Psoas muscle (tissue), 8 donors: ENCODE results near the gene POLR3A. TPM values are rescaled to one million over a fixed set of nuclear protein-coding genes. Genes with fewer than 3 reads are reported as not detected.

Experiments used
- ATAC-seq, 4 donors: fragments of 200-7000 bp; cut with Tn5 transposase; one replicate each; pipeline ENCODE4 v1.9.1; 2020; ENCODE audit warnings: moderate library complexity in 3 of 4, mild to moderate bottlenecking in 2 of 4
- DNase-seq, 2 donors: peaks; one replicate each; pipeline ENCODE4 v3.0.0-alpha.2; 2020
- H3K27ac ChIP-seq: fragments of 200-600 bp; one replicate; pipeline ENCODE4 v1.8.0; 2022
- H3K27me3 ChIP-seq, 3 donors: fragments of 200-600 bp in 1 of 3; one replicate each; pipeline versions ENCODE4 v1.6.1 to v1.8.0; 2013 to 2022; ENCODE audit warnings: low read length in 2 of 3, mild to moderate bottlenecking in 2 of 3, moderate library complexity in 1 of 3; ENCODE audit not compliant: insufficient read depth in 3 of 3
- H3K36me3 ChIP-seq, 2 donors: fragments of 200-600 bp in 1 of 2; one replicate each; pipeline versions ENCODE4 v1.6.1 to v1.8.0; 2013 to 2022; ENCODE audit warnings: low read depth in 1 of 2, mild to moderate bottlenecking in 1 of 2, moderate library complexity in 1 of 2; ENCODE audit not compliant: insufficient read depth in 1 of 2
- H3K4me1 ChIP-seq: fragments of 200-600 bp; one replicate; pipeline ENCODE4 v1.8.0; 2022
- H3K4me3 ChIP-seq: fragments of 200-600 bp; one replicate; pipeline ENCODE4 v1.8.0; 2022; ENCODE audit warnings: mild to moderate bottlenecking
- H3K9me3 ChIP-seq: fragments of 200-600 bp; one replicate; pipeline ENCODE4 v1.8.0; 2022
- WGBS, 3 donors: extraction: QIAGEN DNeasy Blood & Tissue Kit; methylation state at CpG; one replicate each; pipeline versions ENCODE4 v1.1.6 to v1.1.7; 2013; 5-methylcytosine and 5-hydroxymethylcytosine counted together
- intact Hi-C, 2 donors: fragments of 100-400 bp; cut with DNase I; formaldehyde crosslinking; loops; one replicate each; pipeline versions ENCODE4 v1.11.0 to v1.14.2; 2022
- polyA plus RNA-seq, 3 donors: library from polyadenylated mRNA; stranded (reverse); fragments of 200-250 nt; gene quantifications; one replicate each; pipeline ENCODE4 v1.2.3, GENCODE V29; 2013
- total RNA-seq, 4 donors: library from RNA; stranded (reverse); fragmentation: NEBNext Ultra II Directional in 2 of 4; extraction: Animal tissue kit (Norgen Biotek cat#: 25700) in 2 of 4; gene quantifications; one replicate each; pipeline versions ENCODE4 v1.2.1 to v1.2.4, GENCODE V29; 2021 to 2023
- TF ChIP-seq, protein P1 (sequence below): fragments of 200-600 bp; IDR thresholded peaks from one replicate; pipeline ENCODE4 v1.8.0; 2022; ENCODE audit warnings: antibody characterized with exemption
- donor health status: healthy with polysubstance abuse.
- donor health status: DM: no; HTN: no; CAD: no; lungs with moderate emphysema.
- donor health status: Bipolar disorder and iron deficiency.
- donor health status: healthy.
- donor health status: DM: yes; HTN: yes; CAD: no.
- donor health status: DM: no; HTN: no; CAD: no.
- donor health status: DM: no; HTN: no; CAD: no.
- donor health status: DM: yes; HTN: yes; CAD: no.

Gene POLR3A
- total and polyA plus RNA-seq, 7 donors: 5.2 to 16.5 (median 12.6) TPM

DNA sequence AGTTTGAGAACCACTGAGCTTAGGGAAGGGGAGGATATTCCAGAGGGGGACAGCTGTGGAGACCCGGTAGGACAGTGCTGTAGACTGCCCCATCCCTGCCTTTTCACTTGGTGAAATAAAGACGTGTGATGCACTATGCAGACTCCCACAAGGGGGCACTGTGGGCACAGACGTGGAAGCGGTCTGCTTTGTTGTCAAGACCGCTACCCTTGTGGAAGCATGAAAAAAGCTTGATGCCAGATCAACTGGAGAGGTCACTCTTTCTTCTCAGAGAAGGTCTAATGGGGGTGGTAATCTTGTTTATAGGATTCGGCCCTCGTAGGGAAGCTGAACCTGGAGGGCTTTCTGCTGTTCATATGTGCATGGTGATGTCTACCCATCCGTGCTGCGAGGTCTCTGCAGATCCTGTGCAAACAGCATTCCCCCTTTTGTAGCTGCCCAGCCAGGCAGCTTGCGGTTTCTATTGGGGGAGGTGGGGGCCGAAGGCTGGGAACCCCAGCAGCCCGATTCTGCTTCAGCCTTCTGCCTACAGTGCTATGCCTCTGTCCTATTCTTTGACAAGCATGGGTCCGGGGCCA is 18.1 kb upstream of the POLR3A start:
- 25 to 31% (median 26%) methylated on average over 13 of the region's 13 CpGs for WGBS, 3 donors
- DNase-seq: peak; percentile 87 to 92
- Histone ChIP-seq H3K27ac (no peak overlapping the region), H3K4me3 (no peak overlapping the region), H3K27me3 (no peaks in the 10 kb centered on the region), H3K4me1 (peaks cover 11% of the 10 kb centered on the region), H3K9me3 (no peaks in the 10 kb centered on the region), H3K36me3 (peaks cover 2 to 12% of the 10 kb centered on the region in 2 donors)
- ATAC-seq: peak; percentile 75 to 89 (median 84)
- TF ChIP-seq, protein P1, sequence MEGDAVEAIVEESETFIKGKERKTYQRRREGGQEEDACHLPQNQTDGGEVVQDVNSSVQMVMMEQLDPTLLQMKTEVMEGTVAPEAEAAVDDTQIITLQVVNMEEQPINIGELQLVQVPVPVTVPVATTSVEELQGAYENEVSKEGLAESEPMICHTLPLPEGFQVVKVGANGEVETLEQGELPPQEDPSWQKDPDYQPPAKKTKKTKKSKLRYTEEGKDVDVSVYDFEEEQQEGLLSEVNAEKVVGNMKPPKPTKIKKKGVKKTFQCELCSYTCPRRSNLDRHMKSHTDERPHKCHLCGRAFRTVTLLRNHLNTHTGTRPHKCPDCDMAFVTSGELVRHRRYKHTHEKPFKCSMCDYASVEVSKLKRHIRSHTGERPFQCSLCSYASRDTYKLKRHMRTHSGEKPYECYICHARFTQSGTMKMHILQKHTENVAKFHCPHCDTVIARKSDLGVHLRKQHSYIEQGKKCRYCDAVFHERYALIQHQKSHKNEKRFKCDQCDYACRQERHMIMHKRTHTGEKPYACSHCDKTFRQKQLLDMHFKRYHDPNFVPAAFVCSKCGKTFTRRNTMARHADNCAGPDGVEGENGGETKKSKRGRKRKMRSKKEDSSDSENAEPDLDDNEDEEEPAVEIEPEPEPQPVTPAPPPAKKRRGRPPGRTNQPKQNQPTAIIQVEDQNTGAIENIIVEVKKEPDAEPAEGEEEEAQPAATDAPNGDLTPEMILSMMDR: peak; percentile 86
- intact Hi-C loops: loop anchor here (2.0 to 10.0 kb wide), 6 partner anchors 255 to 1150 kb away; partner anchors contain the start of gene ZMIZ1 (in 1 of the 2)

DNA sequence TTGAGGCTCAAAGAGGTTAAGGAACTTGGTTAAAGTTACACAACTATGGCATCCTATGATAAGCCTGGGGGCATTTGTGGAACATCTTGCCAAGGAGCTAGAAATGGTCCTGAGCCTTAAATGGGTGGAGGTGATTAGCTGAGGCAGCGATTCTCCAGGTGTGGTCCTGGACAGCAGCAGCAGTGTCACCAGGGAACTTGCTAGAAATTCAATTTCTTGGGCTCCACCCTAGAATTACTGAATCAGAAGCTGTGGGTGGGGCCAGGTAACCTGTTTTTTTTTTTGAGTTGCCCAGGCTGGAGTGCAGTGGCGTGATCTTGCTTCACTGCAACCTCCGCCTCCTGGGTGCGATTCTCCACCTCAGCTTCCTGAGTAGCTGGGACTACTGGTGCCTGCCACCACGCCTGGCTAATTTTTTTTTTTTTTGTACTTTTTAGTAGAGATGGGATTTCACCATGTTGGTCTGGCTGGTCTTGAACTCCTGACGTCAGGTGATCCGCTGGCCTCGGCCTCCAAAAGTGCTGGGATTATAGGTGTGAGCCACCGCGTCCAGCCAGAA is 17.5 kb upstream of the POLR3A start:
- H3K27me3 ChIP-seq: no peaks in the 10 kb centered on the region
- H3K4me1 ChIP-seq: peaks cover 11% of the 10 kb centered on the region
- DNase-seq (no peak), ATAC-seq (no peak)
- no peak overlapping the region for H3K27ac ChIP-seq
- peaks cover 5 to 18% of the 10 kb centered on the region in 2 donors for H3K36me3 ChIP-seq
- TF ChIP-seq, protein P1: no peak
- intact Hi-C loops: loop anchor here (2.0 to 10.0 kb wide), 6 partner anchors 256 to 1151 kb away; partner anchors contain the start of gene ZMIZ1 (in 1 of the 2)
- H3K9me3 ChIP-seq: no peaks in the 10 kb centered on the region
- 77 to 85% (median 83%) methylated on average over 10 of the region's 10 CpGs for WGBS, 3 donors
- H3K4me3 ChIP-seq: no peak overlapping the region

DNA sequence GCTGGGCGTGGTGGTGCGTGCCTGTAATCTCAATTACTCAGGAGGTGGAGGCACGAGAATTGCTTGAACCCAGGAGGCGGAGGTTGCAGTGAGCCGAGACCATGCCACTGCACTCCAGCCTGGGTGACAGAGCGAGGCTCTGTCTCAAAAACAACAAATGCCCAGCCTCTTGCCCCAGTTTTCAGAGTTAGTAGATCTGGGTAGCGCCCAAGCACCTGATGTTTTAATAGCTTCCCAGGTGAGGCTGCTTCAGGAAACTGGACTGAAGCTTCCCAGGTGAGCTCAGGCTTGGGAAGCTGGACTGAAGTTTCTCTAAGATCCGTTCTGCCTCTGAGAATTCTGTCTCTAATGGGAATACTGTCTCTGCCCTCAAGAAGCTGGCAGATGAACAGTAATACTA is 16.5 kb upstream of the POLR3A start:
- H3K9me3 ChIP-seq: no peaks in the 10 kb centered on the region
- DNase-seq (no peak), ATAC-seq (no peak)
- intact Hi-C loops: loop anchor here (2.0 to 10.0 kb wide), 6 partner anchors 256 to 1151 kb away; partner anchors contain the start of gene ZMIZ1 (in 1 of the 2)
- no peaks in the 10 kb centered on the region for H3K27me3 ChIP-seq
- H3K36me3 ChIP-seq: peaks cover 8 to 28% of the 10 kb centered on the region in 2 donors
- peaks cover 11% of the 10 kb centered on the region for H3K4me1 ChIP-seq
- no peak overlapping the region for H3K4me3 ChIP-seq
- H3K27ac ChIP-seq: no peak overlapping the region
- TF ChIP-seq, protein P1: no peak
- 91 to 92% (median 91%) methylated on average over 8 of the region's 8 CpGs for WGBS, 3 donors

- no peak for DNase-seq
- 70 to 77% (median 72%) methylated on average over 10 of the region's 10 CpGs for WGBS, 3 donors
- Histone ChIP-seq H3K27ac (no peak overlapping the region), H3K9me3 (no peaks in the 10 kb centered on the region), H3K4me3 (no peak overlapping the region), H3K36me3 (peaks cover 12 to 34% of the 10 kb centered on the region in 2 donors), H3K27me3 (no peaks in the 10 kb centered on the region), H3K4me1 (peaks cover 11% of the 10 kb centered on the region)
- intact Hi-C loops: loop anchor here (5.0 to 10.0 kb wide), 5 partner anchors 257 to 1152 kb away; partner anchors contain the start of gene ZMIZ1 (in 1 of the 2)
- TF ChIP-seq, protein P1: no peak
- no peak for ATAC-seq
These were observed 15.9 kb upstream of the POLR3A start for GRCh38 chr10:78045237-78045636.
